BJ (cell line): ENCODE results near the gene PLEKHA5. TPM values are rescaled to one million over a fixed set of nuclear protein-coding genes. Genes with fewer than 3 reads are reported as not detected.
A peak's percentile ranks its signal among the peaks of the same experiment; 100 is the strongest.

Experiments used
- CTCF ChIA-PET: fragments of 350-600 bp; formaldehyde crosslinking; extraction: SDS; loops from one replicate; lab custom pipeline; 2021; ENCODE audit warnings: antibody characterized with exemption, inconsistent platforms; lab: Yijun Ruan, JAX
- POLR2A ChIA-PET: fragments of 300-600 bp; sonication (Branson Sonifier 250); formaldehyde crosslinking; extraction: SDS; loops from one replicate; lab custom pipeline; 2021; ENCODE audit warnings: antibody characterized with exemption; lab: Charles Lee
- DNase-seq: peaks from one replicate; pipeline ENCODE4 v3.0.0-alpha.2; 2011; ENCODE audit warnings: low read depth
- H3K27me3 ChIP-seq: 2 replicates; pipeline ENCODE4 v1.6.0; 2011; ENCODE audit warnings: low read length; ENCODE audit not compliant: control insufficient read depth, insufficient read depth
- H3K36me3 ChIP-seq: 2 replicates; pipeline ENCODE4 v1.5.1; 2011; ENCODE audit warnings: low read length; ENCODE audit not compliant: control insufficient read depth, insufficient read depth
- H3K4me3 ChIP-seq: 2 replicates; pipeline ENCODE4 v1.5.1; 2011; ENCODE audit warnings: low read depth, mild to moderate bottlenecking, control low read depth, low read length
- polyA plus RNA-seq: library from polyadenylated mRNA; depleted of rRNA; stranded (reverse); fragments of >200 nt; gene quantifications from 2 replicates; pipeline ENCODE4 v1.2.3, GENCODE V29; 2011
- TF ChIP-seq, protein P1 (sequence below): IDR thresholded peaks from 2 replicates; pipeline ENCODE4 v1.5.1; 2011; ENCODE audit warnings: low read depth, mild to moderate bottlenecking, control low read depth, inconsistent platforms, low read length, moderate library complexity; ENCODE audit not compliant: insufficient read depth

The PLEKHA5 gene
- polyA plus RNA-seq, 1 experiment, result 5.8 TPM

DNA sequence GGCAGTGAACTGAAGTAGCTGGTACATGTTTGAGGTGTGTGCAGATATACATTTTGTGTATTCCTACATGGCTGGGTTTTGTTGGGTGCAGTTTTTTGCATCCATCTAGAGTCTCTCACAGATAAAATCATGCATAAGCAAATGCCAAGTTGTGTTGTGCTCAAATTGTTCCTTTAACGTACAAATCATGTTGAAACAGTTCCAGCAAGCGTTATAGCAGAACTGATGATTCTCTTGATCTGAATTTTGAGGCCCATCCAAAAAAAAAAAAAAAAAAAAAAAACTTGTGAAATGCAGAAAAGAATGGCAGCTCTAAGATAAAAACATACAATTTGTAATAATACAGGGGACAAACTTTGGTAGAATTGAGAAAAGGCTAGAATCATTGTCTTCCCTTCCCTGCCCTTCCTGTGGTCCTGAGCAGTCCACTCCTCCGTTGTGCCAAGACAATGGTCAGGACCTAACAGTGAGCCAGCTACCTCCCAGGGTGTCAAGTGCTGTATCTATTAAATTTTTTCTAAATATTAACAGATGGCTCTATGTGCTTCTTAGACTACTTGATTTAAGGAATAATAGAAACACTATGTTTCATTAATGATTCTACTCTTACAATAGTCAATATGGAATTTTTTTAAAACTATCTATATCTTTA lies 122.1 kb downstream of the PLEKHA5 start:
- ChIA-PET POLR2A (no interaction called here), CTCF (no interaction called here)
- H3K4me3 ChIP-seq, result no peak overlapping the region
- no peaks in the 10 kb centered on the region for H3K27me3 ChIP-seq
- TF ChIP-seq, protein P1, sequence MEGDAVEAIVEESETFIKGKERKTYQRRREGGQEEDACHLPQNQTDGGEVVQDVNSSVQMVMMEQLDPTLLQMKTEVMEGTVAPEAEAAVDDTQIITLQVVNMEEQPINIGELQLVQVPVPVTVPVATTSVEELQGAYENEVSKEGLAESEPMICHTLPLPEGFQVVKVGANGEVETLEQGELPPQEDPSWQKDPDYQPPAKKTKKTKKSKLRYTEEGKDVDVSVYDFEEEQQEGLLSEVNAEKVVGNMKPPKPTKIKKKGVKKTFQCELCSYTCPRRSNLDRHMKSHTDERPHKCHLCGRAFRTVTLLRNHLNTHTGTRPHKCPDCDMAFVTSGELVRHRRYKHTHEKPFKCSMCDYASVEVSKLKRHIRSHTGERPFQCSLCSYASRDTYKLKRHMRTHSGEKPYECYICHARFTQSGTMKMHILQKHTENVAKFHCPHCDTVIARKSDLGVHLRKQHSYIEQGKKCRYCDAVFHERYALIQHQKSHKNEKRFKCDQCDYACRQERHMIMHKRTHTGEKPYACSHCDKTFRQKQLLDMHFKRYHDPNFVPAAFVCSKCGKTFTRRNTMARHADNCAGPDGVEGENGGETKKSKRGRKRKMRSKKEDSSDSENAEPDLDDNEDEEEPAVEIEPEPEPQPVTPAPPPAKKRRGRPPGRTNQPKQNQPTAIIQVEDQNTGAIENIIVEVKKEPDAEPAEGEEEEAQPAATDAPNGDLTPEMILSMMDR, result no peak
- DNase-seq, result no peak
- H3K36me3 ChIP-seq, result no peaks in the 10 kb centered on the region; the same call in none of the 2 replicates

DNA sequence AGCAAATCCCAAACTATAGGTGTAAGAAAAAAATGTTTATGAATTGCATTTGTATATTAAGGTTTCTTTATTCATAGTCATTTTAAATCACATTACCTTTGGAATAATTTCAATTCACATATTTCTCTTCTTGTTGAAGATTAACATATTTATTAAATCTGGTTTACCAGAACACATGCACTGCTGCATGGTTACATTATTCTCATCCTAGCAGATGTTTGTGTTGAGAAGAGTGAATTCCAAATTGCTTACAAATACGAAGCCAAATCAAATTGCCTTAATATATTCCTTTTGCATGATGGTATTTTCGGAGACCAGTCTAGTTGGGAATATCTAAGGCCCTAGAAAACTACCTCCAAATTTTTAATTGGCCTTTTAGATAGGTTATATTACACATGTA lies 130.6 kb downstream of the PLEKHA5 start:
- H3K4me3 ChIP-seq, result no peak overlapping the region
- TF ChIP-seq, protein P1, result no peak
- ChIA-PET CTCF (no interaction called here), POLR2A (no interaction called here)
- H3K27me3 ChIP-seq, result no peaks in the 10 kb centered on the region
- H3K36me3 ChIP-seq, result no peaks in the 10 kb centered on the region; the same call in 1 of the 2 replicates
- no peak for DNase-seq

DNA sequence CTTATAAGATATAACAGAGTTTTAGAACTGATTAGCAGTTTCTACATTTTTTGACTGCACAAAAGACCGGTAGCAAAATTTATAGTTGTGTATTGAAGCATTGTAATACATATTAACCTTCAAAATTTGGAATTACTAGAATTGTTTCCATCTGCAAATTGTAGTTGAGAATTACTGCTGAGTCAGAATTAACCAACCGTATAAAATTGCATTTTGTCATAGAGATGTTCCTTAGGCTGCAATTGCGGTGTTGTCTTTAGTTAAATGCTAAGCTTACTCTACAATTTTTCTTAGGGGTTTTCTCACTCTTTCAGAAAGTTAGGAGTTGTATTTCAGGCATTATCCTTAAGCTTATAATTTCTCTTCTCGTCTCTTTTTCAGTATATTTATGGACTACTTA lies 132.2 kb downstream of the PLEKHA5 start:
- POLR2A ChIA-PET, result no interaction called here
- Histone ChIP-seq H3K27me3 (no peaks in the 10 kb centered on the region), H3K4me3 (no peak overlapping the region), H3K36me3 (no peaks in the 10 kb centered on the region)
- no peak for DNase-seq
- TF ChIP-seq, protein P1, result no peak
- CTCF ChIA-PET, result no interaction called here

DNA sequence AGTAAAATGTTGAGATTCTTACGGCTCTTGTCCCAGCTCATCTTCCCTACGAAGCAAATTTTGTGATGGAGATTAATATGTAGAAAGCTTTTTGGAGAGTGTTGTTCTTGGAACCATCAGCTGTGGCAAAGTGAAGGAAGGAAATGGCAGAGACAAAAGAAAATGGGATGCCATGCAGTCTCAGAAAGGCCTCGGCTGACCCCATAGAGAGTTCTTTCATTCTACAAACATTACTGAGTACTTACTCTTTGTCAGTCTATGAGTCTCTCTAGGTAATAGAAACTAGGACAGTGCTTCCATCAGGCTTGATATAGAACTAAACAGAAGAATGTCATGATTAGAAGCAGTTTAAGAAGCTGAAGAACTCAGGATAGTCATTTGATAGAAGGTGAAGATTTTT lies 134.1 kb downstream of the PLEKHA5 start:
- no peak overlapping the region for H3K4me3 ChIP-seq
- no peak for DNase-seq
- TF ChIP-seq, protein P1, result no peak
- H3K27me3 ChIP-seq, result no peaks in the 10 kb centered on the region
- no peaks in the 10 kb centered on the region for H3K36me3 ChIP-seq
- CTCF ChIA-PET, result no interaction called here
- POLR2A ChIA-PET, result no interaction called here

DNA sequence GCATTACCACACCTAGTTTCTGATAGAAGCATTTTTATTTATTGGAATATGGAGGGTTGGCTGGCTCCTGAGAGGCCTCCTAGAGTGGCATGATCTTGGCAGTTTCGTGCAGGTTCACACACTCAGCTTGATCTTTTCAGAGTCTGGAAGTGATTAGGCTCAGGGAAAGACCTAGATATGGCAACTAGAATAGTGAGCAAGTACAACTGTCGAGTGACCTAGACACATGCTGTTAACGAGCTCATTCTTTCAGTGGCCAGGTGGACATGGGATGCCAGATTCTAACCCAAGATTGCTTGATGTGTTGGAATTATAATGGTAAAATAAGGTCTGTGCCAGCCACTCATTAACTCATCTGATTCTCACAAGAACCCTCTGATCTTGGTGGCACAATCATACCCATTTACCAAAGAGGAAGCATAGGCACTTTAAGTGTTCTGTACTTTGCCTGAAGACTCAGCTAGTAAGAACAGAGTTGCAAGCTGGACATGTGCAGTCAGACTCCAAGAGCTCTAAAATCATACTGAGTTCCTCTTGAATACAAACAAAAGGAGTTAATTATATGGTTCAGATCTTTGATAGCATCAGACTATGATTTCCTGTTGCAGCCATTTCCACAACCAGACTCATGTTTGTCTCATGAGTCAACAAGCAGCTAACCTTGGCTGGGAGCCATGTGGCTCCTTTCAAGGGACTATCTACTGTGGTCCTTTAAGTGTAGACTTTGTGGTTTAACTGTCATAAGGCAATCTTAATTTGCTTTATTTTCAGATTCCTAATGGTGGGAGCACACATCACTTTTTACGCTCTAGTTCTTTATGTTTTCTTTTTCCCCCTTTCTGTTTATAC lies 144.2 kb downstream of the PLEKHA5 start:
- CTCF ChIA-PET, result interaction anchor here (2.1 kb wide), 1 partner anchor 14 kb away, joined by 7 read pairs; no protein-coding TSS in a partner anchor
- POLR2A ChIA-PET, result interaction anchor here (0.7 kb wide), 1 partner anchor 18 kb away, joined by 5 read pairs; no protein-coding TSS in a partner anchor
- Histone ChIP-seq H3K4me3 (no peak overlapping the region), H3K36me3 (peaks cover 2% of the 10 kb centered on the region), H3K27me3 (no peaks in the 10 kb centered on the region)
- TF ChIP-seq, protein P1, result no peak
- DNase-seq, result peak; percentile 92
